GM15510 (cell line): ENCODE results near the gene FRS3.

Source experiments
- POLR2A ChIP-seq: IDR thresholded peaks from 3 replicates; pipeline ENCODE4 v1.6.1; 2011; ENCODE audit warnings: borderline replicate concordance; ENCODE audit not compliant: insufficient read length; ENCODE audit errors: extremely low read depth

FRS3 gene

DNA sequence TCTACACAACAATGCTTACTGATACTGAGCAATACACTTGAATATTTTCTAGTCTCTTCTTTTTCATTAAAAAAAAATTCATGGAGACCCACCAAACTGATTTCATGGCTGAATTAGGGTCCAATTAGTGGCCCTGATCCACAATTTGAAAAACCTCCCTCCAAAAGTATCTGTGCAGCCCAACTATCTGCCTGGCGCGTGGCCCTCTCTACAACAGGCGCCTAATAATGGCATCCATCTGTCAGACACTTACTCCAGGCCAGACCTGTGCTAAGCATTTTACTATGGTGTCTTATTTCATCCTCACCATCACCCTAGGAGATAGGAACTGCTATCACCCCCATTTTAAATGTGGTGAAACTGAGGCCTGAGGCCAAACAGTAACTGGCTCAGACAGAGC lies 58.3 kb downstream of the FRS3 start:
- no peak for TF ChIP-seq POLR2A

DNA sequence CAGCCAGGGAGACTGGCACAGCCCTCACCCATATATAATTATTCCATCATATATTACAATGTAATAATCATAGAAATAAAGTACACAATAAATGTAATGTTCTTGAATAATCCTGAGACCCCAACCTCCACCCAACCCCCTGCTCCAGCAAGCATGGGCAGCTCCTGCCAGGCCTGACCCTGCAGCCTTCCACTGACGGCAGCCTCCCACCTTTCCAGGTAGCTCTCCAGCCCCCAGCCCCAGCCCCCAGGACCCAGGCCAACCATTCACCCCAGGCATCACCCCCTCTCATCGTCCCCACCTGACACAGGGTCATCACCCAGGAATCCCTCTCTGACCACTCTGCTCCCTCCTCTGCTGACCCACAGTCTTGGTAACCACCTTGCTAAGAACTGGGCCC lies 58.9 kb downstream of the FRS3 start:
- TF ChIP-seq POLR2A = no peak

- no peak for TF ChIP-seq POLR2A
Measured at GRCh38 chr6:41720262-41720620, 59.5 kb downstream of the FRS3 start.
